Measurements from ENCODE around the gene SIX2. TPM values are rescaled to one million over a fixed set of nuclear protein-coding genes. Genes with fewer than 3 reads are reported as not detected.

The SIX2 gene
- total and polyA plus RNA-seq, 9 of the 15 experiments (the other 6 are each of a cell fraction or from before 2014, with no cell fraction given), result not detected

DNA sequence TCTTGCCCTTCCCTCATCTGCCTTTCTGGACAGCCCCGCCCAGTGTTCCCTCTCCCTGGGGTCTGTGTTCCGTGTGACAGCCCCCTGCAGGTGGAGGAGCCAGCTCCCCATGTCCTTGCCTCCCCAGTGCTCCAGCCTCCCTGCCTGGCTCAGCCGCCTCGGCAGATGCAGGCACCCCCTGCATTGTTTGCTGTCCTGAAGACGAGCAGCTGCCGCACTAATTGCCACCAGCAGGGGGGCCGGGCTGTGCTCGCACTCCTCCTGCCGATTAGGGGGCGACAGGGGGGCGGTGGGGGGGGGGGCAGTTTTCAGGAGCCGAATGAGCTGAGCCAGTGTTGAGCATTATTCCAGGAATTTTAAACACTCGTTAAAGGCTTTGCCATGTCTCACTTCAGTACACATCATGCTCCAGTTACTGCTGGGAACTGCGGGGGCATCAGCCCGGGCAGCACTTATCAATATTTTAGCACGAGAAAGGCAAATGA is 44.5 kb downstream of the SIX2 start (continued):
- TF ChIP-seq, protein P1, sequence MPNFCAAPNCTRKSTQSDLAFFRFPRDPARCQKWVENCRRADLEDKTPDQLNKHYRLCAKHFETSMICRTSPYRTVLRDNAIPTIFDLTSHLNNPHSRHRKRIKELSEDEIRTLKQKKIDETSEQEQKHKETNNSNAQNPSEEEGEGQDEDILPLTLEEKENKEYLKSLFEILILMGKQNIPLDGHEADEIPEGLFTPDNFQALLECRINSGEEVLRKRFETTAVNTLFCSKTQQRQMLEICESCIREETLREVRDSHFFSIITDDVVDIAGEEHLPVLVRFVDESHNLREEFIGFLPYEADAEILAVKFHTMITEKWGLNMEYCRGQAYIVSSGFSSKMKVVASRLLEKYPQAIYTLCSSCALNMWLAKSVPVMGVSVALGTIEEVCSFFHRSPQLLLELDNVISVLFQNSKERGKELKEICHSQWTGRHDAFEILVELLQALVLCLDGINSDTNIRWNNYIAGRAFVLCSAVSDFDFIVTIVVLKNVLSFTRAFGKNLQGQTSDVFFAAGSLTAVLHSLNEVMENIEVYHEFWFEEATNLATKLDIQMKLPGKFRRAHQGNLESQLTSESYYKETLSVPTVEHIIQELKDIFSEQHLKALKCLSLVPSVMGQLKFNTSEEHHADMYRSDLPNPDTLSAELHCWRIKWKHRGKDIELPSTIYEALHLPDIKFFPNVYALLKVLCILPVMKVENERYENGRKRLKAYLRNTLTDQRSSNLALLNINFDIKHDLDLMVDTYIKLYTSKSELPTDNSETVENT (CRISPR knock-in tag; IDR thresholded peaks at IDR 0.05), result no peak
- no peak for TF ChIP-seq U2AF1 (optimal IDR thresholded peaks at IDR 0.05; ENCODE audit: low read depth, low read length)
- no peak for TF ChIP-seq TCF7 (IDR thresholded peaks at IDR 0.05; ENCODE audit: borderline replicate concordance)
- TF ChIP-seq ZNF41 (CRISPR knock-in tag; conservative IDR thresholded peaks at IDR 0.05), result no peak

DNA sequence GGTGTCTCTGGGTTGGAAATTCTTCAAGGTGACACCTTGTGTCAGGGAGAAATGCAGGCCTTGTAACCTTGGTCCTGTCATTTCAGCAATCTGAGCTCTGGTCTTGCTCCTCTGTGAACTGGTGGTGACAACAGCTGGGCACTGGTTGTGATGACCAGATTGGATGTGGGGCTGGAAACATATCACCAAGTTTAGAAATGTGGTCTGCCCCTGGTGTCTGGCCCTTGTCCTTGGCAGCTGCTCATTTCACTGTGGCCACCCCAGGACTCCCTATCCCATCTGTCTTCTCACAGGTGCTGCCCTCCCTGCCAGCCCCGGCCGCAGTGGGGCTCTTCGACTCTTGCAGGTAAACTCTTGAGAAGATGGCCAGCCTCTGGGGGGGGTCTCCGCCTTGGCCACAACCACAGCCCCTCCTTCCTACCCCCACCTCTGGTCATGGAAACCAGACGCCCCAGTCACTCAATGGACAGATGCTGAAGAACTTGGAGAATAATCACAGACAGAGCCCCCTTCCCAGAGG is 47.0 kb downstream of the SIX2 start:
- DNase-seq (ENCODE audit: extremely low read depth in 1 of 4, low spot score in 3 of 4) (no peak), ATAC-seq (no peak), FAIRE-seq (no peak)
- TF ChIP-seq CCAR2 (IDR thresholded peaks at IDR 0.05; ENCODE audit: low read depth, low read length), result no peak
- no peak for TF ChIP-seq GTF2E2 (tag; IDR thresholded peaks at IDR 0.05)
- no peak for TF ChIP-seq HLTF (IDR thresholded peaks at IDR 0.05)
- no peak for TF ChIP-seq ZNF197 (CRISPR knock-in tag; IDR thresholded peaks at IDR 0.05; ENCODE audit: low read depth)
- TF ChIP-seq HMG20A (CRISPR knock-in tag; conservative IDR thresholded peaks at IDR 0.05), result no peak
- Histone ChIP-seq H3K27ac (ENCODE audit: extremely low read depth, low read depth, low read length) (no peak overlapping the region), H3K4me3 (no peak overlapping the region), H3K9me1 (ENCODE audit: control insufficient read depth, insufficient read depth, low read length) (no peaks in the 10 kb centered on the region), H2AFZ (ENCODE audit: low read depth, low read length) (no peak overlapping the region), H3K27me3 (ENCODE audit: control insufficient read depth in 2 of 2, insufficient read depth in 2 of 2, low read length in 2 of 2) (peaks cover 6 to 45% of the 10 kb centered on the region in 2 experiments; a peak in 4 of 5 replicates), H3K79me2 (ENCODE audit: control insufficient read depth, insufficient read depth, low read length) (no peaks in the 10 kb centered on the region), H4K20me1 (replicated peaks; ENCODE audit: control insufficient read depth, insufficient read depth, low read length) (no peaks in the 10 kb centered on the region; the same call in 1 of the 2 replicates), H3K4me1 (replicated peaks in 1 of 2; ENCODE audit: control insufficient read depth in 2 of 2, insufficient read depth in 2 of 2, low read length in 2 of 2) (peaks cover 0 to 3% of the 10 kb centered on the region in 2 experiments; a peak in 2 of 5 replicates), H3K9ac (ENCODE audit: insufficient read depth in 1 of 2, low read depth in 2 of 2, low read length in 2 of 2) (no peak overlapping the region), H3K9me3 (replicated peaks; ENCODE audit: control insufficient read depth, insufficient read depth, low read depth, low read length) (no peaks in the 10 kb centered on the region), H3K36me3 (ENCODE audit: control insufficient read depth, insufficient read depth, low read length) (no peaks in the 10 kb centered on the region), H3K4me2 (ENCODE audit: insufficient read depth, low read length) (no peak overlapping the region)
- POLR2A ChIA-PET, result interaction anchor here (0.7 to 1.0 kb wide), 2 partner anchors 10 to 419 kb away, joined by 3 read pairs; no protein-coding TSS in a partner anchor
- BruUV-seq (replicated peaks), result no TSS peak
- in situ Hi-C loops (cut with MboI), result no loop called here
- intact Hi-C loops (cut with micrococcal nuclease), result no loop called here
- WGBS (ENCODE audit: insufficient coverage, low coverage, missing lambda C conversion rate), result 0% methylated on average over 5 of the region's 5 CpGs
- CTCF ChIA-PET (ENCODE audit: low intra/inter-chr PET ratio), result no interaction called here

Measured in K562 (cell line).